IMR-90 (cell line): ENCODE measurements around the gene DPF1.

Experiments
- CTCF ChIP-seq: conservative IDR thresholded peaks from 2 replicates; pipeline ENCODE4 v1.5.1; 2012; ENCODE audit warnings: mild to moderate bottlenecking, low read depth, low read length, improper control_type of control experiment
- MXI1 ChIP-seq: IDR thresholded peaks from 2 replicates; pipeline ENCODE4 v1.6.1; 2012; ENCODE audit warnings: low read depth, mild to moderate bottlenecking, low read length, moderate library complexity, borderline replicate concordance
- SMC3 ChIP-seq: fragments of 150-350 bp; IDR thresholded peaks from 2 replicates; pipeline ENCODE4 v1.6.1; 2016; ENCODE audit warnings: low read depth, mild to moderate bottlenecking, antibody characterized with exemption, low read length, moderate library complexity
- USF2 ChIP-seq: fragments of 150-350 bp; IDR thresholded peaks from 2 replicates; pipeline ENCODE4 v1.6.1; 2017; ENCODE audit warnings: mild to moderate bottlenecking, antibody characterized with exemption, low read length, low read depth

- TF ChIP-seq CTCF (no peak), USF2 (no peak), SMC3 (no peak), MXI1 (no peak)
These were observed 32.3 kb downstream of the DPF1 start for GRCh38 chr19:38191747-38192146.
